Neural progenitor cell (in vitro differentiated cells): ENCODE data around the gene ZBTB6. TPM values are rescaled to one million over a fixed set of nuclear protein-coding genes. Genes with fewer than 3 reads are reported as not detected.
"Not testable (repeated sequence)": the region's sequence is repeated elsewhere in the genome, so short reads cannot be mapped to it uniquely, and the experiment has no call there.

Experiments
- DNase-seq: peaks from one replicate; pipeline ENCODE4 v3.0.0-alpha.2; 2016; ENCODE audit warnings: low spot score
- H2AFZ ChIP-seq: fragments of 200-600 bp; sonication (generic); replicated peaks from 2 replicates; pipeline ENCODE4 v1.6.1; 2016; ENCODE audit warnings: antibody characterized with exemption
- H3F3A ChIP-seq: fragments of 200-600 bp; sonication (generic); 2 replicates; pipeline ENCODE4 v1.6.1; 2016; ENCODE audit warnings: antibody characterized with exemption, low read depth
- H3K27ac ChIP-seq: fragments of 200-600 bp; sonication (generic); 2 replicates; pipeline ENCODE4 v1.5.1; 2016; ENCODE audit warnings: mild to moderate bottlenecking
- H3K27me3 ChIP-seq: fragments of 200-600 bp; sonication (generic); 2 replicates; pipeline ENCODE4 v1.6.1; 2016; ENCODE audit warnings: mild to moderate bottlenecking, moderate library complexity
- H3K36me3 ChIP-seq: fragments of 200-600 bp; sonication (generic); 2 replicates; pipeline ENCODE4 v1.5.1; 2016
- H3K4me1 ChIP-seq: fragments of 200-600 bp; sonication (generic); 2 replicates; pipeline ENCODE4 v1.6.1; 2016; ENCODE audit warnings: mixed run types
- H3K4me2 ChIP-seq: fragments of 200-600 bp; sonication (generic); 2 replicates; pipeline ENCODE4 v1.6.1; 2016
- H3K4me3 ChIP-seq: fragments of 200-600 bp; sonication (generic); 2 replicates; pipeline ENCODE4 v1.5.1; 2016
- H3K79me2 ChIP-seq: fragments of 200-600 bp; sonication (generic); 2 replicates; pipeline ENCODE4 v1.6.1; 2016; ENCODE audit warnings: low read depth
- H3K9ac ChIP-seq: fragments of 200-600 bp; sonication (generic); 2 replicates; pipeline ENCODE4 v1.6.1; 2016
- H3K9me3 ChIP-seq: fragments of 200-600 bp; sonication (generic); 2 replicates; pipeline ENCODE4 v1.5.1; 2016; ENCODE audit warnings: low read depth
- H4K20me1 ChIP-seq: fragments of 200-600 bp; sonication (generic); 2 replicates; pipeline ENCODE4 v1.6.1; 2016; ENCODE audit warnings: low read depth
- H3K27ac Mint-ChIP-seq: 3 replicates; pipeline ENCODE4 v1.8.0; 2021; ENCODE audit warnings: mixed read lengths
- H3K27me3 Mint-ChIP-seq: 2 replicates; pipeline ENCODE4 v1.8.0; 2022; ENCODE audit warnings: low read depth, mild to moderate bottlenecking, inconsistent platforms, moderate library complexity, mixed read lengths; ENCODE audit not compliant: insufficient read depth
- H3K36me3 Mint-ChIP-seq: 3 replicates; pipeline ENCODE4 v1.8.0; 2021; ENCODE audit warnings: mixed read lengths
- H3K4me1 Mint-ChIP-seq: 3 replicates; pipeline ENCODE4 v1.8.0; 2021; ENCODE audit warnings: mixed read lengths
- H3K4me3 Mint-ChIP-seq: 3 replicates; pipeline ENCODE4 v1.8.0; 2021; ENCODE audit warnings: mild to moderate bottlenecking, moderate library complexity, mixed read lengths
- H3K9me3 Mint-ChIP-seq: 3 replicates; pipeline ENCODE4 v1.8.0; 2020; ENCODE audit warnings: mixed read lengths
- EZH2 ChIP-seq: fragments of 200-600 bp; sonication (generic); IDR thresholded peaks from 2 replicates; pipeline ENCODE4 v1.6.1; 2017; ENCODE audit warnings: antibody characterized with exemption, mild to moderate bottlenecking, moderate library complexity
- EZH2phosphoT487 ChIP-seq: fragments of 200-600 bp; sonication (generic); IDR thresholded peaks from 2 replicates; pipeline ENCODE4 v1.6.1; 2017; ENCODE audit warnings: antibody characterized with exemption
- total RNA-seq: library from RNA; depleted of rRNA; stranded (reverse); fragments of >200 nt; gene quantifications from 2 replicates; pipeline ENCODE4 v1.2.3, GENCODE V29; 2015; ENCODE audit warnings: low replicate concordance
- TF ChIP-seq, protein P1 (sequence below): fragments of 200-600 bp; sonication (generic); IDR thresholded peaks from 2 replicates; pipeline ENCODE4 v1.5.1; 2017; ENCODE audit warnings: antibody characterized with exemption, mild to moderate bottlenecking

The ZBTB6 gene
- total RNA-seq, 1 donor from 2014 or later, result 23.7 TPM

DNA sequence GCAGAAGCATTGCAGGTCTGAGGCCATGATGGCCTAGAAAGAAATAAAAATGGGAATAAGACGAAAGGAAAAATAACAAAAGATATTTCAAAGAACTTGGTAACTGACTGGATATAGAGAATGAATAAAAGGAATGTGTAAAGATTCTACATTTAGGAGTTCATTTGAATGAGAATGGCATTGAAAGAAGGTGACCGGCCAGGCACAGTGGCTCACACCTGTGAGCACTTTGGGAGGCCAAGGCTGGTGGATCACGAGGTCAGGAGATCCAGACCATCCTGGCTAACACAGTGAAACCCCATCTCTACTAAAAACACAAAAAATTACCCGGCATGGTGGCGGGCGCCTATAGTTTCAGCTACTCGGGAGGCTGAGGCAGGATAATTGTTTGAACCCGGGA is 9.6 kb upstream of the ZBTB6 start:
- peaks cover 30% of the 10 kb centered on the region for H4K20me1 ChIP-seq
- H2AFZ ChIP-seq, result no peak overlapping the region
- H3K4me1 ChIP-seq, result no peaks in the 10 kb centered on the region
- H3K27me3 ChIP-seq, result no peaks in the 10 kb centered on the region
- H3K79me2 ChIP-seq, result peaks cover 67% of the 10 kb centered on the region
- H3K4me3 ChIP-seq, result no peak overlapping the region
- DNase-seq, result no peak
- Mint-ChIP-seq H3K4me3 (no peak overlapping the region), H3K27ac (no peak overlapping the region), H3K36me3 (peaks cover 2% of the 10 kb centered on the region), H3K27me3 (no peaks in the 10 kb centered on the region), H3K9me3 (no peaks in the 10 kb centered on the region), H3K4me1 (peaks cover 2% of the 10 kb centered on the region)
- no peaks in the 10 kb centered on the region for H3K9me3 ChIP-seq
- H3K27ac ChIP-seq, result no peak overlapping the region
- no peaks in the 10 kb centered on the region for H3K36me3 ChIP-seq
- TF ChIP-seq EZH2phosphoT487 (no peak), EZH2 (no peak)
- TF ChIP-seq, protein P1, sequence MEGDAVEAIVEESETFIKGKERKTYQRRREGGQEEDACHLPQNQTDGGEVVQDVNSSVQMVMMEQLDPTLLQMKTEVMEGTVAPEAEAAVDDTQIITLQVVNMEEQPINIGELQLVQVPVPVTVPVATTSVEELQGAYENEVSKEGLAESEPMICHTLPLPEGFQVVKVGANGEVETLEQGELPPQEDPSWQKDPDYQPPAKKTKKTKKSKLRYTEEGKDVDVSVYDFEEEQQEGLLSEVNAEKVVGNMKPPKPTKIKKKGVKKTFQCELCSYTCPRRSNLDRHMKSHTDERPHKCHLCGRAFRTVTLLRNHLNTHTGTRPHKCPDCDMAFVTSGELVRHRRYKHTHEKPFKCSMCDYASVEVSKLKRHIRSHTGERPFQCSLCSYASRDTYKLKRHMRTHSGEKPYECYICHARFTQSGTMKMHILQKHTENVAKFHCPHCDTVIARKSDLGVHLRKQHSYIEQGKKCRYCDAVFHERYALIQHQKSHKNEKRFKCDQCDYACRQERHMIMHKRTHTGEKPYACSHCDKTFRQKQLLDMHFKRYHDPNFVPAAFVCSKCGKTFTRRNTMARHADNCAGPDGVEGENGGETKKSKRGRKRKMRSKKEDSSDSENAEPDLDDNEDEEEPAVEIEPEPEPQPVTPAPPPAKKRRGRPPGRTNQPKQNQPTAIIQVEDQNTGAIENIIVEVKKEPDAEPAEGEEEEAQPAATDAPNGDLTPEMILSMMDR, result no peak
- no peak overlapping the region for H3K9ac ChIP-seq
- peaks cover 5% of the 10 kb centered on the region for H3F3A ChIP-seq
- no peak overlapping the region for H3K4me2 ChIP-seq

DNA sequence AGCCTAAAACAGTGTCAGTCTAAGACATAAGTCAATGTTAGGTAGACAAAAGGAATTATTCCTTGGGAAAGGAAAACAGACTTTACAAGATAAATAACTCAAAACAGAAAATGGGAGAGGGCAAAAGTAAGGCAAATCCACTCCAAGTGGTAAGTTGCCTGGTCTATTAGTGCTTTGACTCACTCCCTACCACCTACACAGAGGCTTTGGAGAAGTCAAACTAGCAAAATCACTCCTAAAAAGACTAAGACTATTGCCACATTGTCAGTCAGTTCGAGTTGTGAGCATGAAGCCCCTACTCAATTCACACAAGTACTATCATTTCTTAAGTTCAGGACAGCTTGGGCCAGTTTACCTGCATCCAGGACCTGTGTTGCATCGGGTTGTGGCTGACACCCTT is 5.2 kb upstream of the ZBTB6 start:
- no peak for TF ChIP-seq EZH2phosphoT487
- TF ChIP-seq EZH2, result no peak
- TF ChIP-seq, protein P1, result no peak
- H3K27ac Mint-ChIP-seq, result no peak overlapping the region
- H3K4me2 ChIP-seq, result no peak overlapping the region
- H3K79me2 ChIP-seq, result peaks cover 36% of the 10 kb centered on the region
- H4K20me1 ChIP-seq, result peaks cover 23% of the 10 kb centered on the region
- peaks cover 2% of the 10 kb centered on the region for H3K4me1 Mint-ChIP-seq
- H3F3A ChIP-seq, result peaks cover 24% of the 10 kb centered on the region
- H3K9ac ChIP-seq, result no peak overlapping the region
- H3K27ac ChIP-seq, result no peak overlapping the region
- no peaks in the 10 kb centered on the region for H3K27me3 ChIP-seq
- DNase-seq, result no peak
- H3K4me1 ChIP-seq, result no peaks in the 10 kb centered on the region
- no peaks in the 10 kb centered on the region for H3K9me3 Mint-ChIP-seq
- peaks cover 2% of the 10 kb centered on the region for H3K36me3 Mint-ChIP-seq
- H3K4me3 Mint-ChIP-seq, result no peak overlapping the region
- H3K36me3 ChIP-seq, result no peaks in the 10 kb centered on the region
- H3K4me3 ChIP-seq, result no peak overlapping the region
- H2AFZ ChIP-seq, result no peak overlapping the region
- H3K27me3 Mint-ChIP-seq, result peaks cover 4% of the 10 kb centered on the region
- H3K9me3 ChIP-seq, result no peaks in the 10 kb centered on the region

DNA sequence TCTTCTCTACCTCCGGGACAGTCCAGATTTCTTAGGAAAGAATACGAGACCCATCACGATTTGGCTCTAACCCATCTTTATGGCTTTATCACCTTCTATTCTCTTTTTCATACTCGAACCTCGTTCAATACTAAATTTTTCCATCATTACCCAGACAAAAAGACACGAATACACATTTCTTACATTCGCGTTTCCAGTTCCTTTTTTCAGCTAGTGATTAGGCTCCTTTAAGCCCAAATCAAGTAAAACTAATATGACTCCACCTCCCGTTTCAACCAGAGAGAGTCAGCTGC is 506 bp downstream of the ZBTB6 start:
- Mint-ChIP-seq H3K9me3 (no peaks in the 10 kb centered on the region), H3K27me3 (peaks cover 4% of the 10 kb centered on the region), H3K27ac (peak overlapping the region; percentile 97), H3K4me1 (peaks cover 12% of the 10 kb centered on the region), H3K36me3 (peaks cover 5% of the 10 kb centered on the region), H3K4me3 (peak overlapping the region; percentile 99)
- DNase-seq, result no peak
- TF ChIP-seq EZH2phosphoT487 (no peak), EZH2 (no peak)
- TF ChIP-seq, protein P1, result no peak
- Histone ChIP-seq H3K27ac (peak overlapping the region; percentile 92), H3K79me2 (peaks cover 51% of the 10 kb centered on the region), H3K4me2 (peak overlapping the region; percentile 81), H2AFZ (peak overlapping the region; percentile 53), H3K9me3 (no peaks in the 10 kb centered on the region), H3K9ac (peak overlapping the region; percentile 88), H3K27me3 (no peaks in the 10 kb centered on the region), H3K36me3 (peaks cover 8% of the 10 kb centered on the region), H3K4me3 (peak overlapping the region; percentile 82), H3K4me1 (peaks cover 6% of the 10 kb centered on the region), H4K20me1 (peaks cover 5% of the 10 kb centered on the region), H3F3A (peaks cover 65% of the 10 kb centered on the region)

DNA sequence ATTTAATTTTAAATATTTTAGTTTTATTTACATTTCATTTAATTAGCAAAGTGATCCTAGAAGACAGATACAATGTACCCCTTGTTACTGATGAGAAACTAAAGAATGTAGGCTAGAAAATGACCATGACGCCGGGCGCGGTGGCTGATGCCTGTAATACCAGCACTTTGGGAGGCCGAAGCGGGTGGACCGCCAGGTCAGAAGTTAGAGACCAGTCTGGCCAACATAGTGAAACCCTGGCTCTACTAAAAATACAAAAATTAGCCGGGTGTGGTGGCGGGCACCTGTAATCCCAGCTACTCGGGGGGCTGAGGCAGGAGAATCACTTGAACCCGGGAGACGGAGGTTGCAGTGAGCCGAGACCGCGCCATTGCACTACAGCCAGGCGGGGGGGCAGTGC is 7.0 kb downstream of the ZBTB6 start:
- H3K4me3 ChIP-seq, H3K36me3 Mint-ChIP-seq, H3K9ac ChIP-seq: not testable (repeated sequence)

More for the DNA sequence above, 7.0 kb downstream of the ZBTB6 start:
- H3K9me3 ChIP-seq, H3K9me3 Mint-ChIP-seq, H3K4me2 ChIP-seq, H3K36me3 ChIP-seq, H2AFZ ChIP-seq, DNase-seq, H3K27ac ChIP-seq, H3K27ac Mint-ChIP-seq, H3K27me3 Mint-ChIP-seq, H3K27me3 ChIP-seq, H3K4me3 Mint-ChIP-seq: not testable (repeated sequence)
- H3K4me1 Mint-ChIP-seq, result peaks cover 19% of the 10 kb centered on the region
- Histone ChIP-seq H3K4me1 (peaks cover 13% of the 10 kb centered on the region), H3F3A (peaks cover 54% of the 10 kb centered on the region), H4K20me1 (peaks cover 29% of the 10 kb centered on the region), H3K79me2 (peaks cover 64% of the 10 kb centered on the region)
